Kidney epithelial cell (primary cell): ENCODE results near the gene TYMS. TPM values are rescaled to one million over a fixed set of nuclear protein-coding genes. Genes with fewer than 3 reads are reported as not detected.

ENCODE experiments used
- DNase-seq: peaks from one replicate; pipeline ENCODE4 v3.0.0-alpha.2; 2010; ENCODE audit warnings: low read depth
- H3K27me3 ChIP-seq: 2 replicates; pipeline ENCODE4 v1.6.0; 2011; ENCODE audit warnings: low read length; ENCODE audit not compliant: control insufficient read depth, insufficient read depth
- H3K36me3 ChIP-seq: 2 replicates; pipeline ENCODE4 v1.5.1; 2011; ENCODE audit warnings: low read length; ENCODE audit not compliant: control insufficient read depth, insufficient read depth
- H3K4me3 ChIP-seq: 2 replicates; pipeline ENCODE4 v1.5.1; 2011; ENCODE audit warnings: low read depth, mild to moderate bottlenecking, control low read depth, low read length
- CTCF ChIP-seq: IDR thresholded peaks from 2 replicates; pipeline ENCODE4 v1.5.1; 2011; ENCODE audit warnings: mild to moderate bottlenecking, moderate library complexity, low read length, control low read depth, inconsistent platforms; ENCODE audit not compliant: insufficient read depth, poor library complexity, severe bottlenecking
- total RNA-seq: library from RNA; depleted of rRNA; stranded (reverse); fragments of >200 nt; gene quantifications from 2 replicates; pipeline ENCODE4 v1.2.3, GENCODE V29; 2015

TYMS gene
- total RNA-seq, 1 donor from 2014 or later = 22.7 TPM

DNA sequence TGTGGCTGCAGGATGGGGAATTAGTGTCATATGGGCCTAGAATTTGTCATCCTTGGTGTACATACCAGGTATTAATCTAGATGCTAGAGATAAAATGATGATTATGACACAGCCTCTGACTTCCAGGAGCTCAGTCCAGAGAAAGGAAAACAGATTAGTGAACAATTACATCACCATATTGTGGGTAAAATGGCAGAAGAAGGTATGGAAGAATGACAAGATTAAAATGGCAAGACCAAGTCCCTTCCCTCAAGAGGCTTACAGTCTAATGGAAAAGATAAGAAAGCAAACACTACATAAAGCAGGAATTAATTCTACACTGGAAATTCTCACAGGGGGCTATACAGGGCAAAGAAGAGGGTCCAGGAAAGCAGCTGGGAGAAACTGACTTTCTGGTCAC lies 25.9 kb upstream of the TYMS start:
- H3K36me3 ChIP-seq = no peaks in the 10 kb centered on the region
- TF ChIP-seq CTCF = no peak
- H3K27me3 ChIP-seq = no peaks in the 10 kb centered on the region

DNA sequence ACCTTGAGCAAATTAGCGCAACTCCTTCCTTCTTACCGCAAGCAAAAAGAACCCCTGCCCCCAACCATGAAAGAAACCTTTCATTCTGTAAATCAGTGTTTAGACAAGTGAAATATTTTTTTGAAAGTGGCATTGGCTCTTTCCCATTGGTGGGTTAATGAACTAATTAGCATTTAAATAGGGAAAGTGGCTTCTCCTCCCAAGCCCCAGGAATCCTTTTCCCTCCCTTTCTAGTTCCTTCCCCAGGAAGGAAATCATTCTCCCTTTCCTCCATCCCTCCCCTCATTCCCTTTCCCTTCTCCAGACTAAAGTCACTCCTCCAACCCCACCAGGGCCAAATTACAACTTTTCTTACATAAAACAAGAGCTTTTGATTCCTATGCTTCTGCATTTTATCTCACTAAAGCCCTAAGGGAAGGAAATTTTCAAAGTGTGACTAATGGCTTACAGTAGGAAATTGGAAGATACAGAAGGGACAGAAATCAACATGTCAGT lies 22.9 kb upstream of the TYMS start:
- H3K27me3 ChIP-seq = no peaks in the 10 kb centered on the region
- TF ChIP-seq CTCF = no peak
- H3K36me3 ChIP-seq = no peaks in the 10 kb centered on the region
- DNase-seq = no peak
- no peak overlapping the region for H3K4me3 ChIP-seq

More for the DNA sequence above, 25.9 kb upstream of the TYMS start:
- no peak for DNase-seq
- no peak overlapping the region for H3K4me3 ChIP-seq

- DNase-seq = no peak
- Histone ChIP-seq H3K27me3 (no peaks in the 10 kb centered on the region), H3K4me3 (no peak overlapping the region), H3K36me3 (no peaks in the 10 kb centered on the region)
- TF ChIP-seq CTCF = no peak
Observed at GRCh38 chr18:635171-635570, 22.3 kb upstream of the TYMS start.

- Histone ChIP-seq H3K4me3 (no peak overlapping the region), H3K36me3 (no peaks in the 10 kb centered on the region), H3K27me3 (no peaks in the 10 kb centered on the region)
- DNase-seq = no peak
- no peak for TF ChIP-seq CTCF
Observed at GRCh38 chr18:641224-641623, 16.2 kb upstream of the TYMS start.

DNA sequence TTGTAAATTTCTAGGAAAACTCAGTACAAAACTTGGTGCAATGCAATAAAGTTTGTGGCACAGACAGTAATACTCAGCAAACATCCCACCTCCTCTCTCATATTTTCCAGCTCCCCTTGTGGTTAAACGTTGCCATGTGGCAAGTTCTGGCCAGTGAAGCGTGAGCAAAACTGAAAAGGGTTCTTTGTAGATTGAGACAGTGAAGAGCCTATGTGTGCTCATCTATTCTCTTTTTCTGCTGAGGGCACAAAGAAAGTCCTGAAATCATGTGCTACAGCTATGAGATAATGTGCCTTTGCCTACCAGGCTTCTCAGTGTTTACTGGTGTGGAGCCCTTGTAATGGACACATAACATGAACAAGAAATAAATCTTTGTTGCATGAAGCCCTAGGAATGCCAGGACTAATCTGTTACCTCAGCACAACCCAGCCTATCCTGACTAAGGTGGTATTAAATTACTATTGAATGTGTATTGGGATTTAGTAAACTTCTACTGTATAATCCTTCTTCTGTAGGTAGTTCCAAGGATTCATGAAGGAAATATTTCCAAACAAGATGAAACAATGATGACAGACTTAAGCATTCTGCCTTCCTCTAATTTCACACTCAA lies 13.0 kb upstream of the TYMS start:
- DNase-seq = peak; percentile 10

More for the DNA sequence above, 13.0 kb upstream of the TYMS start:
- no peaks in the 10 kb centered on the region for H3K36me3 ChIP-seq
- no peak overlapping the region for H3K4me3 ChIP-seq
- no peaks in the 10 kb centered on the region for H3K27me3 ChIP-seq
- peak; percentile 12 for TF ChIP-seq CTCF
